Measurements from ENCODE around the gene CEP85. TPM values are rescaled to one million over a fixed set of nuclear protein-coding genes. Genes with fewer than 3 reads are reported as not detected.

CEP85 gene
- total RNA-seq, 1 experiment from 2014 or later: 38.6 TPM

DNA sequence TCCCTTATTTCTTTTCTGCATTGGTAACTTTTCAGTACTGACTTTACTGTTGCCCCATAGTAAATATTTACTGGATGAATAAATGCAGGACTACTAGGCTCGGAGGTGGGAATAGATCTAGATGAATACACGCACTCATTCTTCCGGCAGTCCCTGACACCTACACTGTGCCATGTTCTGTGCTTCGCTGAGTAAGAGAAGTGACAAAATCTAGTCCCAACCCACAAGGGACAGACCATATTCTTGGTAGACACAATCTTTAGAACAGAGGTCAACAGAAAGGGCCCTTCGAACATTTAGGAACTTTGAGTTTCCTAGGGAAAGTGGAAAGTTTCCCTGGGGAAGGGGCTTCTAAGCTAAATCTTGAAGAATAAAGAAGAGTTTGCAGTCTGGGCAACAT, 80.5 kb downstream of the CEP85 start:
- Histone ChIP-seq H4K20me1 (ENCODE audit: control insufficient read depth, insufficient read depth, insufficient read length) (no peaks in the 10 kb centered on the region), H3K4ac (ENCODE audit: low read depth, low read length) (no peak overlapping the region), H3K56ac (ENCODE audit: insufficient read length, low read depth, low read length) (no peak overlapping the region), H3K27ac (ENCODE audit: insufficient read length, low read depth, low read length) (no peak overlapping the region), H3T11ph (ENCODE audit: low read length) (no peak overlapping the region), H2BK20ac (ENCODE audit: low read depth, low read length, poor library complexity, severe bottlenecking) (no peak overlapping the region), H3K79me1 (ENCODE audit: insufficient read depth, low read depth, low read length, poor library complexity, severe bottlenecking) (no peaks in the 10 kb centered on the region), H3K79me2 (ENCODE audit: insufficient read depth, low read length) (no peaks in the 10 kb centered on the region), H3K9me3 (ENCODE audit: control insufficient read depth, low read depth, low read length) (no peaks in the 10 kb centered on the region), H2AFZ (ENCODE audit: low read length) (no peak overlapping the region), H2BK15ac (ENCODE audit: low read depth, low read length) (no peak overlapping the region), H3K4me2 (ENCODE audit: insufficient read depth, insufficient read length, low read length) (no peak overlapping the region), H2BK12ac (ENCODE audit: insufficient read length, low read depth, low read length) (no peak overlapping the region), H2AK5ac (ENCODE audit: insufficient read length, low read length) (no peak overlapping the region), H3K14ac (ENCODE audit: insufficient read depth, low read length) (no peak overlapping the region), H3K4me1 (ENCODE audit: insufficient read depth, low read length) (no peaks in the 10 kb centered on the region), H4K8ac (replicated peaks; ENCODE audit: insufficient read length, low read depth, low read length) (no peak overlapping the region), H3K23ac (ENCODE audit: insufficient read length, low read depth, low read length) (no peak overlapping the region), H3K18ac (ENCODE audit: insufficient read length, low read depth, low read length) (no peak overlapping the region), H3K9ac (ENCODE audit: extremely low read depth, insufficient read length, low read length) (no peak overlapping the region), H2BK120ac (ENCODE audit: low read depth, low read length, poor library complexity, severe bottlenecking) (no peak overlapping the region), H4K91ac (ENCODE audit: insufficient read length, low read depth, low read length) (no peak overlapping the region), H2BK5ac (ENCODE audit: insufficient read length, low read length) (no peak overlapping the region), H3K27me3 (ENCODE audit: insufficient read depth, low read length) (no peaks in the 10 kb centered on the region), H4K5ac (ENCODE audit: insufficient read length, low read depth, low read length) (no peak overlapping the region), H3K23me2 (ENCODE audit: insufficient read length, low read depth, low read length, poor library complexity, severe bottlenecking) (no peaks in the 10 kb centered on the region)
- WGBS (ENCODE audit: extremely low coverage, insufficient read length, low lambda C conversion rate): no CpG with 5 or more reads among the region's 5 CpGs
- H3K36me3 Mint-ChIP-seq (ENCODE audit: insufficient read depth in 1 of 3, low read depth in 3 of 3): no peaks in the 10 kb centered on the region
- no peaks in the 10 kb centered on the region for H3K9me3 Mint-ChIP-seq
- DNase-seq: no peak
- H3K4me1 Mint-ChIP-seq: peaks cover 30 to 40% of the 10 kb centered on the region in 2 experiments
- TF ChIP-seq, protein P1, sequence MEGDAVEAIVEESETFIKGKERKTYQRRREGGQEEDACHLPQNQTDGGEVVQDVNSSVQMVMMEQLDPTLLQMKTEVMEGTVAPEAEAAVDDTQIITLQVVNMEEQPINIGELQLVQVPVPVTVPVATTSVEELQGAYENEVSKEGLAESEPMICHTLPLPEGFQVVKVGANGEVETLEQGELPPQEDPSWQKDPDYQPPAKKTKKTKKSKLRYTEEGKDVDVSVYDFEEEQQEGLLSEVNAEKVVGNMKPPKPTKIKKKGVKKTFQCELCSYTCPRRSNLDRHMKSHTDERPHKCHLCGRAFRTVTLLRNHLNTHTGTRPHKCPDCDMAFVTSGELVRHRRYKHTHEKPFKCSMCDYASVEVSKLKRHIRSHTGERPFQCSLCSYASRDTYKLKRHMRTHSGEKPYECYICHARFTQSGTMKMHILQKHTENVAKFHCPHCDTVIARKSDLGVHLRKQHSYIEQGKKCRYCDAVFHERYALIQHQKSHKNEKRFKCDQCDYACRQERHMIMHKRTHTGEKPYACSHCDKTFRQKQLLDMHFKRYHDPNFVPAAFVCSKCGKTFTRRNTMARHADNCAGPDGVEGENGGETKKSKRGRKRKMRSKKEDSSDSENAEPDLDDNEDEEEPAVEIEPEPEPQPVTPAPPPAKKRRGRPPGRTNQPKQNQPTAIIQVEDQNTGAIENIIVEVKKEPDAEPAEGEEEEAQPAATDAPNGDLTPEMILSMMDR (conservative IDR thresholded peaks at IDR 0.05): no peak
- H3K27me3 Mint-ChIP-seq (ENCODE audit: low read depth): peaks cover 3% of the 10 kb centered on the region
- H3K4me3 Mint-ChIP-seq: no peak overlapping the region
- no peak overlapping the region for H3K27ac Mint-ChIP-seq
